ENCODE measurements around the gene OR14I1.
"Not testable (repeated sequence)": the region's sequence is repeated elsewhere in the genome, so short reads cannot be mapped to it uniquely, and the experiment has no call there.

OR14I1 gene

GRCh38 chr1:248691567-248692155, 10.9 kb downstream of the OR14I1 start:
- H3K4me3 ChIP-seq: no peak overlapping the region
- H3K27ac ChIP-seq: no peak overlapping the region

GRCh38 chr1:248688527-248689298, 13.9 kb downstream of the OR14I1 start:
- Histone ChIP-seq H3K4me3 (no peak overlapping the region), H3K27ac (no peak overlapping the region)

GRCh38 chr1:248686815-248687214, 15.8 kb downstream of the OR14I1 start:
- Histone ChIP-seq H3K27ac (no peak overlapping the region), H3K4me3 (no peak overlapping the region)

- no peak overlapping the region for H3K27ac ChIP-seq
- H3K4me3 ChIP-seq: no peak overlapping the region
These were observed 20.9 kb downstream of the OR14I1 start for GRCh38 chr1:248681651-248682050.

- no peak overlapping the region for H3K27ac ChIP-seq
- H3K4me3 ChIP-seq: no peak overlapping the region
These were observed 32.6 kb downstream of the OR14I1 start for GRCh38 chr1:248670003-248670402.

GRCh38 chr1:248663453-248664328, 38.9 kb downstream of the OR14I1 start:
- H3K4me3 ChIP-seq, H3K27ac ChIP-seq: not testable (repeated sequence)

- not testable (repeated sequence) for H3K4me3 ChIP-seq, H3K27ac ChIP-seq
These were observed 45.8 kb downstream of the OR14I1 start for GRCh38 chr1:248656797-248657196.

- H3K27ac ChIP-seq: not testable (repeated sequence)
These were observed 47.2 kb downstream of the OR14I1 start, which contains the start of gene OR2T27 for GRCh38 chr1:248655354-248655753. Gene OR2T27 (minus strand): TSS chr1:248655528. CDS start chr1:248650884, 4,644 bp downstream.

More at GRCh38 chr1:248655354-248655753, 47.2 kb downstream of the OR14I1 start, which contains the start of gene OR2T27:
- not testable (repeated sequence) for H3K4me3 ChIP-seq
